GM12878 (cell line): ENCODE measurements around the gene HAAO. TPM values are rescaled to one million over a fixed set of nuclear protein-coding genes. Genes with fewer than 3 reads are reported as not detected.

Experiments
- BMI1 ChIP-seq: fragments of 450-650 bp; IDR thresholded peaks from 2 replicates; pipeline ENCODE4 v1.6.1; 2016; ENCODE audit warnings: mild to moderate bottlenecking, moderate library complexity, borderline replicate concordance
- BRCA1 ChIP-seq: IDR thresholded peaks from 2 replicates; pipeline ENCODE4 v1.6.1; 2011; ENCODE audit warnings: low read depth, low read length, improper control_type of control experiment
- CBFB ChIP-seq: IDR thresholded peaks from 2 replicates; pipeline ENCODE4 v1.6.1; 2016; ENCODE audit warnings: antibody characterized with exemption, low read depth
- EGR1 ChIP-seq, 2 experiments: IDR thresholded peaks; 1 replicate in 1 of 2; 2 replicates in 1 of 2; pipeline ENCODE4 v1.6.1; 2011 to 2012; ENCODE audit warnings: low read depth in 2 of 2, low read length in 2 of 2, borderline replicate concordance in 1 of 2, mild to moderate bottlenecking in 1 of 2, moderate library complexity in 1 of 2
- EZH2 ChIP-seq: IDR thresholded peaks from 2 replicates; pipeline ENCODE4 v1.6.1; 2012; ENCODE audit warnings: low read depth, mild to moderate bottlenecking, control low read depth, inconsistent platforms, low read length, borderline replicate concordance; ENCODE audit not compliant: control insufficient read depth
- NFYA ChIP-seq: IDR thresholded peaks from 2 replicates; pipeline ENCODE4 v1.6.1; 2011; ENCODE audit warnings: low read depth, mild to moderate bottlenecking, low read length, improper control_type of control experiment, borderline replicate concordance
- POLR2A ChIP-seq: IDR thresholded peaks from 2 replicates; pipeline ENCODE4 v1.6.1; 2011; ENCODE audit warnings: low read depth, mild to moderate bottlenecking, low read length
- POU2F2 ChIP-seq: IDR thresholded peaks from 3 replicates; pipeline ENCODE4 v1.6.1; 2011; ENCODE audit warnings: low read depth, mild to moderate bottlenecking, low read length, borderline replicate concordance
- RUNX3 ChIP-seq: IDR thresholded peaks from 2 replicates; pipeline ENCODE4 v1.6.1; 2012; ENCODE audit warnings: low read length, inconsistent platforms
- SIN3A ChIP-seq: IDR thresholded peaks from 2 replicates; pipeline ENCODE4 v1.6.1; 2012; ENCODE audit warnings: low read depth, low read length, improper control_type of control experiment
- SIX5 ChIP-seq: IDR thresholded peaks from 2 replicates; pipeline ENCODE4 v1.6.1; 2011; ENCODE audit warnings: mild to moderate bottlenecking, low read depth, low read length, moderate library complexity; ENCODE audit not compliant: severe bottlenecking
- SMAD5 ChIP-seq: IDR thresholded peaks from 2 replicates; pipeline ENCODE4 v1.6.1; 2016; ENCODE audit warnings: antibody characterized with exemption, low read depth
- SREBF1 ChIP-seq: IDR thresholded peaks from 2 replicates; pipeline ENCODE4 v1.6.1; 2012; ENCODE audit warnings: mild to moderate bottlenecking, low read length
- SREBF2 ChIP-seq: IDR thresholded peaks from 2 replicates; pipeline ENCODE4 v1.6.1; 2012; ENCODE audit warnings: mild to moderate bottlenecking, low read length
- TCF12 ChIP-seq: IDR thresholded peaks from 2 replicates; pipeline ENCODE4 v1.6.1; 2011; ENCODE audit warnings: low read depth, mild to moderate bottlenecking, low read length
- TCF3 ChIP-seq: IDR thresholded peaks from 2 replicates; pipeline ENCODE4 v1.6.1; 2012; ENCODE audit warnings: low read depth, mild to moderate bottlenecking, low read length, borderline replicate concordance; ENCODE audit not compliant: insufficient read depth
- WRNIP1 ChIP-seq: IDR thresholded peaks from 2 replicates; pipeline ENCODE4 v1.6.1; 2011; ENCODE audit warnings: low read depth, low read length, improper control_type of control experiment, borderline replicate concordance
- ZNF207 ChIP-seq: fragments of 450-650 bp; IDR thresholded peaks from 2 replicates; pipeline ENCODE4 v1.6.1; 2014; ENCODE audit warnings: antibody characterized with exemption, mild to moderate bottlenecking, borderline replicate concordance
- ZNF274 ChIP-seq: IDR thresholded peaks from one replicate; pipeline ENCODE4 v1.8.0; 2011; ENCODE audit not compliant: insufficient read length, insufficient read depth
- polyA plus RNA-seq, 11 experiments: library from polyadenylated mRNA; depleted of rRNA in 4 of 11; unstranded in 6 of 11; stranded (reverse) in 5 of 11; fragments of >200 nt; fragmentation: Nextera tagmentation in 4 of 11; fragmentation: Illumina TruSeq in 1 of 11; extraction: Ambion mirVana in 4 of 11; extraction: Trizol in 1 of 11; gene quantifications; 1 replicate in 1 of 11; 2 replicates in 10 of 11; pipeline versions ENCODE4 v1.2.1 to v1.2.3, GENCODE V29; 2011 to 2016; ENCODE audit warnings: inconsistent platforms in 2 of 11, missing spikeins in 2 of 11, low read depth in 1 of 11
- total RNA-seq, 4 experiments: library from RNA; depleted of rRNA in 3 of 4; stranded (reverse); fragments of >200 nt in 3 of 4; fragmentation: Illumina TruSeq in 1 of 4; extraction: Trizol in 1 of 4; gene quantifications; 2 replicates each; pipeline versions ENCODE4 v1.2.1 to v1.2.3, GENCODE V29; 2013 to 2021
- TF ChIP-seq, protein P1 (sequence below): fragments of 450-650 bp; formaldehyde crosslinking; IDR thresholded peaks from 2 replicates; pipeline ENCODE4 v1.4.0; 2022; ENCODE audit warnings: mild to moderate bottlenecking, moderate library complexity
- TF ChIP-seq, protein P2 (sequence below): fragments of 450-650 bp; IDR thresholded peaks from 2 replicates; pipeline ENCODE4 v1.6.1; 2016; ENCODE audit warnings: mild to moderate bottlenecking
- TF ChIP-seq, protein P3 (sequence below): fragments of 450-650 bp; IDR thresholded peaks from 2 replicates; pipeline ENCODE4 v1.6.1; 2017; ENCODE audit warnings: mild to moderate bottlenecking, low read depth, inconsistent platforms; ENCODE audit not compliant: poor library complexity, severe bottlenecking
- TF ChIP-seq, protein P4 (sequence below): IDR thresholded peaks from 2 replicates; pipeline ENCODE4 v1.6.1; 2012; ENCODE audit warnings: low read depth, low read length, improper control_type of control experiment

HAAO gene
- total and polyA plus RNA-seq, 10 of the 15 experiments (the other 5 are each of a cell fraction or from before 2014, with no cell fraction given) = 4.3 to 58.7 (median 26.8) TPM

DNA sequence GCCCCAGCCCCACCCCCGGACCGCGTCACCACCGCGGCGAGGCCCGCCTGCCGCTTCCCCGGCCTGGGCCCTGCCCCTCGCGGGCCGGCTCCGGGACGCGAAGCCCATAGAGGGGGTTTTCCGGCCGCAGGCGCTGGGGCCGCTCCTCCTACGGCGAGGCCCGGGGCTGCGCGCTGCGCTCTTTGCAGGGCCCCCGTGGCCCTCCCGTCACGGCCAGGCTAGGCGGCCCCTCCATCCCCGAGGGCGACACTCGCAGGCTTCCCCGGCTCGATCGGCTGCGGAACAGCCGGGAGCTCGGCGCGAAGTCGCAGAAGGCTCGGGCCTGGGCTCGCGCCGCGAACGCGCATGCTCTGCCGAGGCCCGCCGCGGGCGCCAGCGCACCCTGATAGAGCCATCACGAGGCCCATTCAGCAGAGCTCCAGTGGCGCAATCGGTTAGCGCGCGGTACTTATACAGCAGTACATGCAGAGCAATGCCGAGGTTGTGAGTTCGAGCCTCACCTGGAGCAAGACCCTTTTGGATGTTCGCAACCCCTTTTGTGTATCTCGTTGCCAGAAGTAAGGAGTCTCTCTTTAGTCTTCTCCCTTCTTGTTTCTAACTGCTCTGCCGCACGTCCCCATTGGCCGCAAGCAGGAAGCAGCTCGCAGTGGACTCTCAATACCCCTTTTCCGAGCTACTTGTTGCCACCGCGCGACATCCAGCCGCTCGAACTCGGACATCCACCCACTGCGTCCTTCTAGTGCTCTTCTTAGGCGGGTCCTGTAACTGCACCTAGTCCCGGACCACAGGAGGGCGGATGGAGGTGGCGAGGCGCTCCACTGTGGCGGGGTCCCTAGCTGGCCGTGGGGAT, 18.0 kb upstream of the HAAO start (continued):
- TF ChIP-seq SMAD5 (peak; percentile 29), WRNIP1 (0 out of 2 replicates have a peak, but pooled peaks have one; percentile 41), RUNX3 (peak; percentile 56), NFYA (no peak), SREBF1 (no peak), EGR1 (IDR thresholded peaks at IDR 0.05; ENCODE audit: borderline replicate concordance in 1 of 2, low read depth in 2 of 2, low read length in 2 of 2) (0 out of 3 replicates have a peak, but pooled peaks of 1 of the 2 experiments have one; percentile 5), ZNF274 (no peak), SIX5 (no peak), POLR2A (peak; percentile 90), SREBF2 (peak; percentile 96), BMI1 (no peak), CBFB (0 out of 2 replicates have a peak, but pooled peaks have one; percentile 32), TCF12 (peak; percentile 3; the same call in 1 of the 2 replicates), POU2F2 (no peak; the same call in 1 of the 3 replicates), EZH2 (no peak), TCF3 (peak; percentile 75; the same call in 1 of the 2 replicates), BRCA1 (no peak), SIN3A (peak; percentile 57; the same call in 1 of the 2 replicates), ZNF207 (peak; percentile 99; the same call in 1 of the 2 replicates)
- TF ChIP-seq, protein P1, sequence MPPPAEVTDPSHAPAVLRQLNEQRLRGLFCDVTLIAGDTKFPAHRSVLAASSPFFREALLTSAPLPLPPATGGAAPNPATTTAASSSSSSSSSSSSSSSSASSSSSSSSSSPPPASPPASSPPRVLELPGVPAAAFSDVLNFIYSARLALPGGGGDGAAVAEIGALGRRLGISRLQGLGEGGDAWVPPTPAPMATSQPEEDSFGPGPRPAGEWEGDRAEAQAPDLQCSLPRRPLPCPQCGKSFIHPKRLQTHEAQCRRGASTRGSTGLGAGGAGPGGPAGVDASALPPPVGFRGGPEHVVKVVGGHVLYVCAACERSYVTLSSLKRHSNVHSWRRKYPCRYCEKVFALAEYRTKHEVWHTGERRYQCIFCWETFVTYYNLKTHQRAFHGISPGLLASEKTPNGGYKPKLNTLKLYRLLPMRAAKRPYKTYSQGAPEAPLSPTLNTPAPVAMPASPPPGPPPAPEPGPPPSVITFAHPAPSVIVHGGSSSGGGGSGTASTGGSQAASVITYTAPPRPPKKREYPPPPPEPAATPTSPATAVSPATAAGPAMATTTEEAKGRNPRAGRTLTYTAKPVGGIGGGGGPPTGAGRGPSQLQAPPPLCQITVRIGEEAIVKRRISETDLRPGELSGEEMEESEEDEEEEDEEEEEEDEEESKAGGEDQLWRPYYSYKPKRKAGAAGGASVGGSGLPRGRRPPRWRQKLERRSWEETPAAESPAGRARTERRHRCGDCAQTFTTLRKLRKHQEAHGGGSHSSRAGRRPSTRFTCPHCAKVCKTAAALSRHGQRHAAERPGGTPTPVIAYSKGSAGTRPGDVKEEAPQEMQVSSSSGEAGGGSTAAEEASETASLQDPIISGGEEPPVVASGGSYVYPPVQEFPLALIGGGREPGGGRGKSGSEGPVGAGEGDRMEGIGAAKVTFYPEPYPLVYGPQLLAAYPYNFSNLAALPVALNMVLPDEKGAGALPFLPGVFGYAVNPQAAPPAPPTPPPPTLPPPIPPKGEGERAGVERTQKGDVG (CRISPR knock-in tag) = no peak
- TF ChIP-seq, protein P2, sequence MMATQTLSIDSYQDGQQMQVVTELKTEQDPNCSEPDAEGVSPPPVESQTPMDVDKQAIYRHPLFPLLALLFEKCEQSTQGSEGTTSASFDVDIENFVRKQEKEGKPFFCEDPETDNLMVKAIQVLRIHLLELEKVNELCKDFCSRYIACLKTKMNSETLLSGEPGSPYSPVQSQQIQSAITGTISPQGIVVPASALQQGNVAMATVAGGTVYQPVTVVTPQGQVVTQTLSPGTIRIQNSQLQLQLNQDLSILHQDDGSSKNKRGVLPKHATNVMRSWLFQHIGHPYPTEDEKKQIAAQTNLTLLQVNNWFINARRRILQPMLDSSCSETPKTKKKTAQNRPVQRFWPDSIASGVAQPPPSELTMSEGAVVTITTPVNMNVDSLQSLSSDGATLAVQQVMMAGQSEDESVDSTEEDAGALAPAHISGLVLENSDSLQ = no peak
- TF ChIP-seq, protein P3, sequence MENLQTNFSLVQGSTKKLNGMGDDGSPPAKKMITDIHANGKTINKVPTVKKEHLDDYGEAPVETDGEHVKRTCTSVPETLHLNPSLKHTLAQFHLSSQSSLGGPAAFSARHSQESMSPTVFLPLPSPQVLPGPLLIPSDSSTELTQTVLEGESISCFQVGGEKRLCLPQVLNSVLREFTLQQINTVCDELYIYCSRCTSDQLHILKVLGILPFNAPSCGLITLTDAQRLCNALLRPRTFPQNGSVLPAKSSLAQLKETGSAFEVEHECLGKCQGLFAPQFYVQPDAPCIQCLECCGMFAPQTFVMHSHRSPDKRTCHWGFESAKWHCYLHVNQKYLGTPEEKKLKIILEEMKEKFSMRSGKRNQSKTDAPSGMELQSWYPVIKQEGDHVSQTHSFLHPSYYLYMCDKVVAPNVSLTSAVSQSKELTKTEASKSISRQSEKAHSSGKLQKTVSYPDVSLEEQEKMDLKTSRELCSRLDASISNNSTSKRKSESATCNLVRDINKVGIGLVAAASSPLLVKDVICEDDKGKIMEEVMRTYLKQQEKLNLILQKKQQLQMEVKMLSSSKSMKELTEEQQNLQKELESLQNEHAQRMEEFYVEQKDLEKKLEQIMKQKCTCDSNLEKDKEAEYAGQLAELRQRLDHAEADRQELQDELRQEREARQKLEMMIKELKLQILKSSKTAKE = peak; percentile 74
- TF ChIP-seq, protein P4, sequence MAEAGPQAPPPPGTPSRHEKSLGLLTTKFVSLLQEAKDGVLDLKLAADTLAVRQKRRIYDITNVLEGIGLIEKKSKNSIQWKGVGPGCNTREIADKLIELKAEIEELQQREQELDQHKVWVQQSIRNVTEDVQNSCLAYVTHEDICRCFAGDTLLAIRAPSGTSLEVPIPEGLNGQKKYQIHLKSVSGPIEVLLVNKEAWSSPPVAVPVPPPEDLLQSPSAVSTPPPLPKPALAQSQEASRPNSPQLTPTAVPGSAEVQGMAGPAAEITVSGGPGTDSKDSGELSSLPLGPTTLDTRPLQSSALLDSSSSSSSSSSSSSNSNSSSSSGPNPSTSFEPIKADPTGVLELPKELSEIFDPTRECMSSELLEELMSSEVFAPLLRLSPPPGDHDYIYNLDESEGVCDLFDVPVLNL = peak; percentile 49; the same call in 1 of the 2 replicates
